Stimulated activated memory B cell treated with anti-CD40 and anti-IgM and Interleukin-4, amounts not matched to agents 10 μg/mL and 1 μg/mL and 100 μg/mL, for 72 hours (primary cell): Measurements from ENCODE around the gene KANSL1.
"Not testable (repeated sequence)": the region's sequence is repeated elsewhere in the genome, so short reads cannot be mapped to it uniquely, and the experiment has no call there.

Experiments
- ATAC-seq: fragments of 150-1000 bp; cut with Tn5 transposase; 2 replicates; pipeline ENCODE4 v1.10.0; 2021
- H3K27ac Mint-ChIP-seq: one replicate; pipeline ENCODE4 v1.8.0; 2022; ENCODE audit warnings: mild to moderate bottlenecking, mixed read lengths
- H3K27me3 Mint-ChIP-seq: one replicate; pipeline ENCODE4 v1.8.0; 2022; ENCODE audit warnings: mixed read lengths
- H3K36me3 Mint-ChIP-seq: one replicate; pipeline ENCODE4 v1.8.0; 2022; ENCODE audit warnings: mixed read lengths
- H3K4me1 Mint-ChIP-seq: one replicate; pipeline ENCODE4 v1.8.0; 2022; ENCODE audit warnings: mixed read lengths
- H3K4me3 Mint-ChIP-seq: one replicate; pipeline ENCODE4 v1.8.0; 2022; ENCODE audit warnings: mild to moderate bottlenecking, moderate library complexity, mixed read lengths
- H3K9me3 Mint-ChIP-seq: one replicate; pipeline ENCODE4 v1.8.0; 2022; ENCODE audit warnings: mixed read lengths

KANSL1 gene

DNA sequence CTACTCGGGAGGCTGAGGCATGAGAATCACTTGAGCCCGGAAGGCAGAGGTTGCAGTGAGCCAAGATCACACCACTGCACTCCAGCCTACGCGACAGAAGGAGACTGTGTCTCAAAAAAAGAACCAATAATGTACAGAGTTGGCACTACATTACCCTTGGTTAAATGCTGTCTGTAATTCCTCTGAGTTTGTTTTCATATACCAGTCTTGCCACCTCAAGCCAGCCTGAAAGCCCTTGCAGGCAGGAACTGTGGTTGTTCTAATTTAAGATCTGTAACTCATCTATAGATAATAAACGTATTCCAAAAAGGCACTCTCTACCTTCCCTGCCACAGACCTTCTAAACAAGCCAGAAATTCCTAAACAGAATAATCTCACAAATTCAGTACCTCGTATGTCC is 4.3 kb upstream of the KANSL1 start:
- no peak overlapping the region for H3K4me3 Mint-ChIP-seq

DNA sequence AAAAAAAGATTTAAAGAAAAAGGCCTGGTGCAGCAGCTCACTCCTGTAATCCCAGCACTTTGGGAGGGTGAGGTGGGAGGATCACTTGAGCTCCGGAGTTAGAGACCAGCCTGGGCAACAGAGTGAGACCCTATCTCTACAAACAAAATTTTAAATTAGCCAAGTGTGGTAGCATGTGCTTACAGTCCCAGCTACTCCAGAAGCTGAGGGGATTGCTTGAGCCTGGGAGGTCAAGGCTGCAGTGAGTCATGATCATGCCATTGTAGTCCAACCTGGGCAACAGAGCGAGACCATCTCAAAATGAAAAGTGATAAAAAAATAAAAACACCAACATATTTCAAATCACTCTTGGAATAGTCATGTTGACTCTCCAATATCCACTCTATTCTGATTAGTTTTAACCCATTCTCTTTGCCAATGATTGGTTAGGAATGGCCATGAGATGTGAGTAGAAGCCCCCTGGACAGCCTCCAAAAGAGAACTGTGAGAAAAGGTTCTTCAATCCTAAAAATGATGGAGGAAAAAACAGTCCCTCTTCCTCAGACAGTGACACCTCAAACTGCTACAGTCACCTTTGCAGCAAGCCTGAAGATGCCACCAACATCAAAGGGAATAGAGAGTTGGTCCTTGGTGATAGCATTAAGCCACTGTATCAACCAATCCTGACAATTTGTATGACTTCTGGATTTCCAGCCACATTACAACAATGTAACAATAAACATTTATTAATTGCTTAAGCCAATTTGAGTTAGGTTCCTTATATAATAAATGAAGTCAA is 2.9 kb upstream of the KANSL1 start:
- no peaks in the 10 kb centered on the region for H3K27me3 Mint-ChIP-seq
- ATAC-seq = no peak
- H3K36me3 Mint-ChIP-seq = peaks cover 10% of the 10 kb centered on the region
- H3K27ac Mint-ChIP-seq = no peak overlapping the region
- H3K4me3 Mint-ChIP-seq = no peak overlapping the region
- no peaks in the 10 kb centered on the region for H3K9me3 Mint-ChIP-seq
- H3K4me1 Mint-ChIP-seq = peaks cover 18% of the 10 kb centered on the region

More for the DNA sequence above, 4.3 kb upstream of the KANSL1 start:
- no peak overlapping the region for H3K27ac Mint-ChIP-seq
- H3K36me3 Mint-ChIP-seq = peaks cover 6% of the 10 kb centered on the region
- ATAC-seq = no peak
- peaks cover 12% of the 10 kb centered on the region for H3K4me1 Mint-ChIP-seq
- H3K27me3 Mint-ChIP-seq = no peaks in the 10 kb centered on the region
- H3K9me3 Mint-ChIP-seq = no peaks in the 10 kb centered on the region

GRCh38 chr17:46195217-46195855 is 2.1 kb upstream of the KANSL1 start:
- H3K27ac Mint-ChIP-seq = peak overlapping the region; percentile 97
- ATAC-seq = no peak
- H3K27me3 Mint-ChIP-seq = no peaks in the 10 kb centered on the region
- peaks cover 10% of the 10 kb centered on the region for H3K36me3 Mint-ChIP-seq
- peaks cover 24% of the 10 kb centered on the region for H3K4me1 Mint-ChIP-seq
- no peaks in the 10 kb centered on the region for H3K9me3 Mint-ChIP-seq
- no peak overlapping the region for H3K4me3 Mint-ChIP-seq

DNA sequence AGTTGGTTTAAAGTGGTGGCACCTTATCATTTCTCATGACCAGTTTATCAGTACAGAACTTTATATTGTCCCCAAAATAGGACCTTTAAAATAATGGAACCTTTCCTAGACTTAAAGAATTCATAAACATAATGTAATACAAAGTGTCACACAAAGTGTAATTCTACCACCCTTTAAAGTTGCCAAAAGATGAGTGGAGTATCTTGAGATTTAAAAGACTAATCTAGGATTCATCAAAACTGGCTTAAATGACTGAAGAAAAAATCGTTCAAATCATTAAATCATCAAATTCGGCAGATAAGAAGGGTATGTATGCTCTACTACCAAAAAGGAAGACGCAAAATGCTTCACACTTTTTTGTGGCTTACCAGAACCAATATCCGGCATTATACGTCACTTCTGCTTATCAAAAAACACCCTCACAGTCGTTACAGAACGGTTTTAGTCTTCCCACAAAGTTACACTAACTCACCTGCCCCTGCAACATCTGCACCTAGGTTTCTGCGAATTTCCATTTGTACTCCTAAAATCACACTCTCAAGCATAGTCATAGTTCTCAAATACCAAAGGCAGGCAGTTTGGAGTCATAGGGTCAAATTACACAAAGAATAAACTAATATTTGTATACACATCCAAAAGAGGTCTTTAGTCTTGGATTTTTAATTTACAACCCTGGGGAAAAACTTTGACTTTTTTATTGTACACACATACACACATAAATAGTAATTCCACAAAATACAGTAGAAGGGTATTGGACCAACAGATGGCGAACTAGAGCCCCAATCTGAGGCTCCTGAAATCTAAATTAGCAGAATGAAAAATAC is 1.4 kb upstream of the KANSL1 start:
- H3K4me1 Mint-ChIP-seq = peaks cover 31% of the 10 kb centered on the region

DNA sequence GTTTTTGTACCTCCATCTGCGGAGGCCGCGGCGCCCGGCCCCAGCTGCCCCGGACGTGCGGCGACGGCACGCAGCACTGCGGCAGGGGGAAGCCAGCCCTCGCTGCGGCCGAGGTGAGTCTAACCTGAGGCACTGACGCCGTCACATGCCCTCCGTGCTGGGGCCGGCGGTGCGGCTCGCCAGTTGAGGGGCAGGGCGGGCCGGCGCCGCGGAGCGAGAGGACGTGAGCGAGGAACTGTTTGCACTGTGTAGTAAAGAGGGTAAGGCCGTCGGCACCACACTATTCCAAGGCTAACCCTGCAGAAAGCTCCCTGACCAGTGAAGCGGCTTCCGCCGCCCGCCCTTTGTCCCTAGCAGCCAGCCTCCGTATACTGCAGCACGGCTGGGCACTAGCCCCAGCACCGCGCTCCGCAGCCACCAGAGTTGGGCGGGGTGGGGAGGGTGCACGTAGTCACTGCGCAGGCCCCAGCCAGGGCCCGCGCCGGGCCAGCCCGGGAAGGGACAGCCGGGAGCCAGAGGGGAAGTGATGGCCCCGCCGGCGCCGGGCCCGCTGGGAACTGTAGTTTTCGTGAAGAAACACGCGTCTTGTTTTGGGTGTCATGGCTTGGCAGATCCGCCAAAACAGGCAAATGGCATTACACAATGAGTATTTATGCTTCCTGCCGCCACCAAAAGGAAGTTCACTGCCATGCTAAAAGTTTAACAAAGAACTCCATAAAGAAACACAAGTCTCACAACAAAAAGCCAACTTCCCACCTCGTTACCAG is 580 bp upstream of the KANSL1 start:
- Mint-ChIP-seq H3K9me3 (no peaks in the 10 kb centered on the region), H3K4me3 (peak overlapping the region; percentile 85), H3K4me1 (peaks cover 38% of the 10 kb centered on the region), H3K27ac (peak overlapping the region; percentile 97), H3K27me3 (no peaks in the 10 kb centered on the region), H3K36me3 (peaks cover 10% of the 10 kb centered on the region)
- ATAC-seq = peak; percentile 94

More for the DNA sequence above, 1.4 kb upstream of the KANSL1 start:
- Mint-ChIP-seq H3K36me3 (peaks cover 10% of the 10 kb centered on the region), H3K27me3 (no peaks in the 10 kb centered on the region), H3K27ac (peak overlapping the region; percentile 97), H3K9me3 (no peaks in the 10 kb centered on the region), H3K4me3 (peak overlapping the region; percentile 85)
- no peak for ATAC-seq

DNA sequence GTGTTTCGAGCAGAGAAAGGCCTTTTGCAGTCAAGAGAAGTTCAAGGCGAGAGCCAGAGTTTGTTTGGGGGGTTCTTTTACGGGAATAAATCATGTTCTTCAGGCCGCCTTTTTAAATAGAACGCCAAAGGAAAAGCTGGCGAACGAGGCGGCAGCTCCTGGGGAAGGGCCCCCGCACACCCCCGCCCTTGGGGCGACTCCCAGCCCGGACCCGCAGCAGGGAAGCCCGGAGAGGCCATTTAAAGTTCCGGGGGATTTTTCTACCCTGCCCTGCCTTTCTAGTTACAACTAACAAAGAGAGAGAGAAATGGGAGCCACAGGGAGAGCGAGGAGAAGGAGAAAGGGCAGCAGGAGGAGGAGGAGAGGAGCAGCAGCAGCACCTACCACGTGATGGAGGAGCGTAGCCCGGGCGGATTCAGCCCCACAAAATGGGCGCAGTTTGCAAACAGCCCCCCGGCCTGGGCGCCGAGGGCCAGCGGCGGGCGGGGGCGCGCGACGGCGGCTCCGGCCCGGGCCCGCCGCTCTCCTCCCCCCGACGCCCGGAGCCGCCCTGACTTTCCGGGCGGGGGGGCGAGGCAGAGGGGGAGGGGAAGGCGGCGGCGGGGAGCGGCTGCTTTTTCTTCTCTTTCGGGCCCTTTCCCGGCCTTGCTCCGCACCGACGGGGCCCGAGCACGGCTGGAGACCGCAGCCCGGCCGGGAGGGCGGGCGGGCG is 634 bp downstream of the KANSL1 start:
- no peaks in the 10 kb centered on the region for H3K9me3 Mint-ChIP-seq
- peaks cover 16% of the 10 kb centered on the region for H3K36me3 Mint-ChIP-seq

DNA sequence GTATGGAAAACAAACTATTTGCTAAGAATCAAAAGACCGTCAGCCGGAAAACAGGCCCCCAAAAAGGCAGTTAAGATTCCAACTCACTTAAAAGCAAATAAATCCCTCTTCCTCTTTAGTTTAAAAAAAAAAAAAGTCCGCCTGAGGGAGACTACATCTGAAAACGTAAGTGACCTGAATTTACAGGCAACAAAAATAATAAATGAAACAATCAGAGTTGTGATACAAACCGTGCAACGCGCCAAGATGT is 1.1 kb downstream of the KANSL1 start:
- Mint-ChIP-seq H3K9me3 (no peaks in the 10 kb centered on the region), H3K27me3 (no peaks in the 10 kb centered on the region), H3K4me1 (peaks cover 52% of the 10 kb centered on the region), H3K4me3 (peak overlapping the region; percentile 96), H3K27ac (peak overlapping the region; percentile 97), H3K36me3 (peaks cover 13% of the 10 kb centered on the region)
- no peak for ATAC-seq

More for the DNA sequence above, 634 bp downstream of the KANSL1 start:
- ATAC-seq = peak; percentile 61
- Mint-ChIP-seq H3K4me3 (peak overlapping the region; percentile 96), H3K4me1 (peaks cover 49% of the 10 kb centered on the region), H3K27me3 (no peaks in the 10 kb centered on the region), H3K27ac (peak overlapping the region; percentile 97)

- no peak for ATAC-seq
- Mint-ChIP-seq H3K36me3 (peaks cover 10% of the 10 kb centered on the region), H3K27ac (peak overlapping the region; percentile 97), H3K9me3 (no peaks in the 10 kb centered on the region), H3K27me3 (no peaks in the 10 kb centered on the region), H3K4me3 (peak overlapping the region; percentile 96), H3K4me1 (peaks cover 57% of the 10 kb centered on the region)
Measured at GRCh38 chr17:46191322-46192188, 1.7 kb downstream of the KANSL1 start.

DNA sequence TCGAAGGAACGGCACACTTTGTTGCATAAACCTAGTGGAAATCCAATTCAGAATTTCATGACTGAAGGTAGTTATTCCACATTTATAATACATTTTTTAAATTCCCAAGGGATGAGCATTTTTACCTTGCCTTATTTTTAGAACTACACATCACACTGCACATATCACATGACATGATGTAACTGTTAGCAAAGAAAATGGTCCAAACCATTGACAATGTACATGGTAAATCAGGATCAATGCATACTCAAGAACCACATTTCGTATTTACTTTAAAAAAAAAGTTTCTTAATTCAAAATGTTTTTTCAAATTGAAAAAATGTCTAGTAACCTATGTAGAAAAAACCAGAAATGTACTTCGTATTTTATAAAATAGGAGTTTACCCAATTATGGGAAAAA is 2.5 kb downstream of the KANSL1 start:
- peaks cover 60% of the 10 kb centered on the region for H3K4me1 Mint-ChIP-seq
- H3K9me3 Mint-ChIP-seq = no peaks in the 10 kb centered on the region
- H3K27ac Mint-ChIP-seq = no peak overlapping the region
- no peak for ATAC-seq
- H3K4me3 Mint-ChIP-seq = peak overlapping the region; percentile 96
- H3K36me3 Mint-ChIP-seq = peaks cover 10% of the 10 kb centered on the region
- no peaks in the 10 kb centered on the region for H3K27me3 Mint-ChIP-seq

DNA sequence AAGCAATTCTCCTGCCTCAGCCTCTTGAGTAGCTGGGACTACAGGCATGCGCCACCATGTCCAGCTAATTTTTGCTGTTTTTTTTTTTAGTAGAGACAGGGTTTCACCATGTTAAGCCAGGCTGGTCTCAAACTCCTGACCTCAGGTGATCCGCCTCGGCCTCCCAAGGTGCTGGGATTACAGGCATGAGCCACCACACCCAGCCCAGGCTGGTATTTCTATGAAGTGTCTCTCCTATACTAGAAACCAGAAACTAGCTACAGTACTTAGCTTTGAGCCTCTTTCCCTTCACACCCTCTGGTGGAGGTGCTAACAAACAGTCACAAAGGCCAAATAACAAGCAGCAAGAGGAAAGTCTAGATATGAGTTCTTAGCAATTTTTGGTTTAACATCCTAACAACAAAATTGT is 6.4 kb downstream of the KANSL1 start:
- not testable (repeated sequence) for H3K9me3 Mint-ChIP-seq, H3K27ac Mint-ChIP-seq, ATAC-seq, H3K27me3 Mint-ChIP-seq, H3K4me3 Mint-ChIP-seq
- H3K36me3 Mint-ChIP-seq = peaks cover 24% of the 10 kb centered on the region
- peaks cover 85% of the 10 kb centered on the region for H3K4me1 Mint-ChIP-seq

GRCh38 chr17:46184696-46185095 is 8.5 kb downstream of the KANSL1 start:
- H3K4me1 Mint-ChIP-seq = peaks cover 82% of the 10 kb centered on the region
- no peaks in the 10 kb centered on the region for H3K9me3 Mint-ChIP-seq
- no peak for ATAC-seq
- H3K27me3 Mint-ChIP-seq = no peaks in the 10 kb centered on the region
- peaks cover 29% of the 10 kb centered on the region for H3K36me3 Mint-ChIP-seq
- H3K27ac Mint-ChIP-seq = no peak overlapping the region
- H3K4me3 Mint-ChIP-seq = no peak overlapping the region

DNA sequence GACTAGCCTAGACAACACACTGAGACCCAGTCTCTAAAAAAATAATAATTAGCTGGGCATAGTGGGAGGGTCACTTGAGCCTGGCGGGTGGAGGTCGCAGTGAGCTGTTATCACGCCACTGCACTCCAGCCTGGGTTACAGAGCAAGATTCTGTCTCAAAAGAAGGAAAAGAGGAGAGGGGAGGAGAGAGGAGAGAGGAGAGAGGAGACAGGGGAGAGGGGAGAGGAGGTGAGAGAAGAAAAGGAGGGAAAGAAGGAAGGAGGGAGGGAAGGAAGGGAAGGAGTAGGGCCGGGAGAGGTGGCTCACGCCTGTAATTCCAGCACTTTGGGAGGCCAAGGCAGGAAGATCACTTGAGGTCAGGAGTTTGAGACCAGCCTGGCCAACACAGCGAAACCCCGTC is 9.8 kb downstream of the KANSL1 start:
- not testable (repeated sequence) for H3K4me3 Mint-ChIP-seq, H3K9me3 Mint-ChIP-seq, H3K27me3 Mint-ChIP-seq, ATAC-seq
- Mint-ChIP-seq H3K4me1 (peaks cover 83% of the 10 kb centered on the region), H3K27ac (peak overlapping the region; percentile 61), H3K36me3 (peaks cover 35% of the 10 kb centered on the region)

GRCh38 chr17:46182961-46183360 is 10.3 kb downstream of the KANSL1 start:
- Mint-ChIP-seq H3K4me1 (peaks cover 83% of the 10 kb centered on the region), H3K36me3 (peaks cover 32% of the 10 kb centered on the region), H3K4me3 (no peak overlapping the region), H3K27me3 (no peaks in the 10 kb centered on the region), H3K9me3 (no peaks in the 10 kb centered on the region), H3K27ac (peak overlapping the region; percentile 61)
- ATAC-seq = no peak

DNA sequence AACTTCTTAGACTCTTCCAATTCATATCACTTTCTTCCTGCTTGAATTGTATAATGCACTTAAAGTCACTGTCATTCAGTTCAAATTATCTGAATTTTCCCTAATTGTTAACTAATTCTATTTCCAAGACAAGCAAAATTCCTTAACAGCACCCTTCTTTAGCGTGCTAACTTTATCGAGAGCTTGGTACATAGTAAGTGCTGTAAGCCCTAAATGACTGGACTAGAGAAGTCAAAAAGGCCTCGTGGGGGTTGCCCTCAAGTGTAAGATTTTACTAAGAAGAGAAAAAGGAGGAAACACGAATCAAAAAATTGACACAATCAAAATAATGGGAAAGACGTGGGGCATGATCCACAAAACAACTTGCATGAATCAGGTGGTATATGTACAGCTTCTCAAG is 11.3 kb downstream of the KANSL1 start:
- peaks cover 81% of the 10 kb centered on the region for H3K4me1 Mint-ChIP-seq

More for the DNA sequence above, 11.3 kb downstream of the KANSL1 start:
- H3K9me3 Mint-ChIP-seq = no peaks in the 10 kb centered on the region
- H3K36me3 Mint-ChIP-seq = peaks cover 30% of the 10 kb centered on the region
- peak overlapping the region; percentile 0 for H3K4me3 Mint-ChIP-seq
- ATAC-seq = no peak
- H3K27me3 Mint-ChIP-seq = no peaks in the 10 kb centered on the region
- H3K27ac Mint-ChIP-seq = peak overlapping the region; percentile 61
